T-helper 1 cell treated with Interleukin-12 subunit alpha and Interleukin-12 subunit beta and Interleukin-4 antibody, amounts not matched to agents 30 ng/mL and 1 ng/mL, for 36 hours (primary cell): ENCODE measurements around the gene GJD4. TPM values are rescaled to one million over a fixed set of nuclear protein-coding genes. Genes with fewer than 3 reads are reported as not detected.

ENCODE experiments used
- intact Hi-C: fragments of 100-400 bp; cut with micrococcal nuclease; formaldehyde crosslinking; loops from one replicate; pipeline ENCODE4 v1.15.1; 2024
- total RNA-seq: library from RNA; stranded (reverse); gene quantifications from 2 replicates; pipeline ENCODE4 v1.2.3, GENCODE V29; 2022

Gene GJD4
- total RNA-seq, 1 donor from 2014 or later = not detected

- intact Hi-C loops = no loop called here
Measured at GRCh38 chr10:35614312-35614711, 9.2 kb downstream of the GJD4 start.

GRCh38 chr10:35626971-35627507 lies 21.9 kb downstream of the GJD4 start:
- intact Hi-C loops = no loop called here

- intact Hi-C loops = no loop called here
Measured at GRCh38 chr10:35631404-35631803, 26.3 kb downstream of the GJD4 start.

DNA sequence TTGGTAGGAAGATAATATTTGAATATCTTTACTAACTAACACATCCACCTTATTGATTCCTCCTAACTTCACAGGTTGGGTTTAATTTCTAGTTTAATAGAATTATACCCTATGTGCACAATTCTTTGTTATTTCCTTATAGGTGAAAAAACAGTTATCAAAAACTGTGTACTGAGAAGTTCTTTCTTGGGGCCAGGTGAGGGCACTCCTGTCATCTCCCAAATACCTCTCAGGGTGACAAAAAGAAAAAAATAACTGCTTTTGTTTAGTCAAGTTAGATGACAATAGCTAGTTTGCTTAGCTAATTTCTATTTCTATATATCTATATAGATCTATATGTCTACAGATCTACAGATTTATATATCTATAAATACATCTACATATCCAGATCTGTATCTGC lies 26.9 kb downstream of the GJD4 start:
- intact Hi-C loops = no loop called here

DNA sequence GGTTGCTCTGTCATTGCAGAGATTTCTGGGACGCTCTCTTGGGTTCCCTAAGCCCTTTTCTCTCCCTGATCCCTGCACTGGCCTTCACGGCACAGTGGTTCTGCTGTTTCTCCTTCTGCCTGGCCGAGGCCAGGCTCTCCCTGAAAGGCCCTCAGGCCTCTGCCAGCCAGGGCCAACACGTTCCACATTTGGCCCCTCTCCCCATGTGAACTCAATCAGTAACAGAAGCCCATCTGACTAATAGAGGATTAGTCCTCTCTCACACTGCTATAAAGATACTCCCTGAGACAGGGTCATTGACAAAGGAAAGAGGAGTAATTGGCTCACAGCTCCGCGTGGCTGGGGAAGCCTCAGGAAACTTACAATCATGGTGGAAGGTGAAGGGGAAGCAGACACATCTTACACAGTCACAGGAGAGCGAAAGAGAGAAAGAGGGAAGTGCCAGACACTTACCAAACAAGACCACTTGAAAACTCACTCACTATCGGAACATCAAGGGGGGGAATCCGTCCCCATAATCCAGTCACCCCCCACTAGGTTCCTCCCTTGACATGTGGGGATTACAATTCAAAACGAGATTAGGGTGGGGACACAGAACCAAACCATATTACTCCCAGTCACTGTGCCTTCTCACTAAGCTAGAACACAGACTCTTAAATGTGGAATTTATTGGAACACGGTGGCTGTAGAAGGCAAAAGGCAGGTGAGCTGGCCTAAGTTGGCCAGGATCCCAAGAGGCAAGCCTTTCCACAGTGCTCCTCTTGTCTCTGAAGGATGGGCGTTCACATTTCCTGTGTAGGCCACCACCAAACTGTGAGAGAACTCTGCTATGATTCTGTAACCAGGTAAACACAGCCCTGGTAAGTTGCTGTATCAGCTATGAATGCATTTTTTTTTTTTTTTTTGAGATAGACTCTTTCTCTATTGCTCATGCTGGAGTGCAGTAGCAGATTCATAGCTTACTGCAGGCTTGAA lies 28.2 kb downstream of the GJD4 start:
- intact Hi-C loops = no loop called here

- intact Hi-C loops = loop anchor here (1.0 kb wide), 2 partner anchors 146 to 1246 kb away; no protein-coding TSS in a partner anchor
Measured at GRCh38 chr10:35635576-35635975, 30.4 kb downstream of the GJD4 start.

- intact Hi-C loops = no loop called here
Measured at GRCh38 chr10:35636956-35637355, 31.8 kb downstream of the GJD4 start.

GRCh38 chr10:35637462-35637861 lies 32.3 kb downstream of the GJD4 start:
- intact Hi-C loops = no loop called here

GRCh38 chr10:35638101-35638500 lies 33.0 kb downstream of the GJD4 start:
- intact Hi-C loops = no loop called here

DNA sequence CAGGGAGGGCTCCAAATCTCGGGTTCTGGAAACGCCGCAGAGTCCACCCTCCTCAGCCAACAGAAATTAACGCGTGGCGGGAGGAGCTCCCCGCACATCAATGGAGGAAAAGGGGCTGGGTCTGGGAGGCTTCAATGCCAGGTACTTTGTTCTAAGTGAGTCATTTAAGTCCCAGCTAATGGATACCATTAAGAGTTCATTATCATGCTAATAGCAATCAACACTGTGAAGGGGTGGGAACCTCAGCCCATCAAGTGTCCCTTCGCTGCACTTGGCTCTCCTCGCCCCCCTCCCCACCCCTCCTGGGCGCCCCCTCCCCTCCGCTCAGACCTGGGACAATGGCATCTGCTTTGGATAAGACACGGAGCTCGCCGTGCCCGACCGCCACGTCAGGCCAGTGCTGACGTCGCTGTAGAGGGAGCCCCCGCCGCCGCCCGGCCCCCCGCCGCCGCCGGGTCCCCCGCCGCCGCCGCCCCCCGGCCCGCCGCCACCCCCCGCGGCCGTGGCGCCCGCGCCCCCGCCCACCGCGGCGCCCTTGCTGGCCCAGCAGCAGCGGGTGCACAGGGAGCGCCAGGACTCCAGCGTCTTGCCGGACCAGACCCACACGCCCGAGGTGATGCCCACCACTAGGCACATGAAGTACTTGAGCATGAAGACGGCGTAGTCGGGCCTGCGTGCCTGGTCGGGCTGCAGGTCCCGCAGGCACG lies 34.0 kb downstream of the GJD4 start:
- intact Hi-C loops = no loop called here

DNA sequence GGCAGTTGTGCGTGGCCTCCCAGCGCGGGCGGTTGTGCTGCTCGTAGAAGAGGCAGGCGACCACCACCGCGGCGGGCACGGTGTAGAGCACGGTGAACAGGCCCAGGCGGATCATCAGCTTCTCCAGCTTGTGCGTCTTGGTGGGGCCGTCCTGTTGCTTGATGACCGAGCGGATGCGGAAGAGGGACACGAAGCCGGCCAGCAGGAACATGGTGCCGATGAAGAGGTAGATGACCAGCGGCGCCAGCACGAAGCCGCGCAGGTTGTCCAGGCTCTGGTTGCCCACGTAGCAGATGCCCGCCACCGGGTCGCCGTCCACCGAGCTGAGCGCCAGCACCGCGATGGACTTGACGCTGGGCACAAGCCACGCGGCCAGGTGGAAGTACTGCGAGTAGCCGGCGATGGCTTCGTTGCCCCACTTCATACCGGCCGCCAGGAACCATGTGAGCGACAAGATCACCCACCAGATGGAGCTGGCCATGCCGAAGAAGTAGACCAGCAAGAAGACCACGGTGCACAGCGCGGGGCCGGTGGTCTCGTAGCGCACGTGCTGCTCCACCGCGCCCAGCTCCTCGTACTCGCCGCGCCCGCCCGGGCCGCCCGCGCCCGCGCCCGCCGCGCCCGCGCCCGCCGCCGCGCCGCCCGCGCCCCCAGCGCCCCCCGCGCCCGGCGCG lies 34.7 kb downstream of the GJD4 start:
- intact Hi-C loops = loop anchor here (5.0 kb wide), 1 partner anchor 303 kb away; the partner anchor contains the start of gene CCNY

GRCh38 chr10:35640474-35640873 lies 35.3 kb downstream of the GJD4 start:
- intact Hi-C loops = loop anchor here (5.0 kb wide), 1 partner anchor 303 kb away; the partner anchor contains the start of gene CCNY

- intact Hi-C loops = loop anchor here (5.0 kb wide), 1 partner anchor 304 kb away; the partner anchor contains the start of gene CCNY
Measured at GRCh38 chr10:35640951-35641675, 36.0 kb downstream of the GJD4 start.

DNA sequence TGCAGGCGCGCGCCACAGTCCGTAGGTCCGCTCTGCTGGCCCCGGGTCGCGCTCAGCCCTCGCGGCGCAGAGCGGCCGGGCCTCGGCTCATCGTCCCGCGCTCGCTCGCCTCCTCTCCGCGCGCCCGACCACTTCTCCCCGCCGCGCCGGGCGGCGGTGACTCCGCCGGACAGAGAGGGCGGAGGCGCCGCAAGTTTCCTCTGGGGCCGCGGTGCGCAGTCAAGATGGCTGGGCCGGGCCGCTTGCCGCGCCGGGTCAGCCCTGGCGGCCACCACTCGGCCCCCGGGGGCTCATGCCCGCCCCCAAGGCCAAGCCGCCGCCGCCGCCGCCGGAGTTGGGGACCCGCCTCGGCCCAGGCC lies 36.5 kb downstream of the GJD4 start:
- intact Hi-C loops = loop anchor here (2.0 to 5.0 kb wide), 2 partner anchors 304 to 515 kb away; partner anchors contain the start of genes CCNY and CREM

DNA sequence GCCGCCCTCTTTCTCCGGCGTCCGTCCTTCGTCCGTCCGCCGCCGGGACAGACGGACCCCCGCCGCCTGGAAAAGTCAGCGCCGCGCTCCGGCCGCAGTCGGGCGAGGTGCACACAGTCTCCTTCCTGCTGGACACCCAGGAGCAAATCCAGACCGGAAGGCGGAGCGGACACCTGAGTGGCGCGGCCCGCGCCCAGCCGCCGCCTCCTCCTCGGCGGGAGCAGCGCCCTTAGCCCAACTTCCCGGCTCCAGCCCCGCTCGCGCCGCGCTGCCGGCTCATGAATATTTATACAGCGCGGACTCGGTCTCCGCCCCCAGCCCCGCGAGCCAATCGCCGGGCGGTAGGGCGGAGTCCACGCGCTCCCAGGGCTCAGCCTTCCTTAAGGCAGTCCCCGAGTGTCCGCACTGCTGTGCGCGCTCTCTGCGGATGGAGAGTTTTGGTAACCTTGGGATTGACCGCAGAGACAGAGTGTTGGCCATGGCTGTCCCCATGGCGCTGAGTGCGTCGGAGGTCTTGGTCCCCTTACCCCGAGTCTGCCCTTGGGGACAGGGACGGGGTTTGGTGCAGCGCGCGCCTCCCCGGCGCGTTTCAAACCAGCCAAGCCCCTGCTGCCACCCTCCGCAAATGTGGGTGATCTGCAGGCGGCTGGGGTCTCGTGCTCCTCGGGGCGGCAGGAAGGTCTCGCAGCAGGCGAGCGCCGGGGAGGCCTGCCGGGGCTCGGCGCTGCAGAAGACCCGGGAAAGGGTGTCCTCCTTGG lies 37.1 kb downstream of the GJD4 start, which contains the start of gene FZD8:
Gene FZD8 (minus strand): TSS at position 262 of the 758 bp plus-strand sequence. CDS start 867 bp downstream, outside the sequence.
- intact Hi-C loops = loop anchor here (2.0 to 5.0 kb wide), 2 partner anchors 305 to 515 kb away; partner anchors contain the start of genes CCNY and CREM

DNA sequence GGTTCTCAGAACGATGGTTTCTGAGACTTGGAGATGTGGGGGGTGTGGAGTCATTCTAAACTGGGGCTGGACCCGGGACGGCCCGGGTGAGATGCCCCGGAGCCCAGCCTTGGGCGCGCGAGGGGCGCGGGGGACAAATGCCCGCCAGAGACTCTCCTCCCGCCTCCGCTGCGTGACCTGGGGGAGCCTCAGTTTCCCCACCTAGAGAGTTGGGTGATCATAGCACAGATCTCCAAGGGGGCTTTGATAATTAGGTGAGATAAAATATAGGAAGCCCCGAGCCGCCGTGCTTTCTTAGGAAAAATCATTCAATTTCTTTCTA lies 37.6 kb downstream of the GJD4 start:
- intact Hi-C loops = loop anchor here (2.0 to 5.0 kb wide), 2 partner anchors 305 to 516 kb away; partner anchors contain the start of genes CCNY and CREM

DNA sequence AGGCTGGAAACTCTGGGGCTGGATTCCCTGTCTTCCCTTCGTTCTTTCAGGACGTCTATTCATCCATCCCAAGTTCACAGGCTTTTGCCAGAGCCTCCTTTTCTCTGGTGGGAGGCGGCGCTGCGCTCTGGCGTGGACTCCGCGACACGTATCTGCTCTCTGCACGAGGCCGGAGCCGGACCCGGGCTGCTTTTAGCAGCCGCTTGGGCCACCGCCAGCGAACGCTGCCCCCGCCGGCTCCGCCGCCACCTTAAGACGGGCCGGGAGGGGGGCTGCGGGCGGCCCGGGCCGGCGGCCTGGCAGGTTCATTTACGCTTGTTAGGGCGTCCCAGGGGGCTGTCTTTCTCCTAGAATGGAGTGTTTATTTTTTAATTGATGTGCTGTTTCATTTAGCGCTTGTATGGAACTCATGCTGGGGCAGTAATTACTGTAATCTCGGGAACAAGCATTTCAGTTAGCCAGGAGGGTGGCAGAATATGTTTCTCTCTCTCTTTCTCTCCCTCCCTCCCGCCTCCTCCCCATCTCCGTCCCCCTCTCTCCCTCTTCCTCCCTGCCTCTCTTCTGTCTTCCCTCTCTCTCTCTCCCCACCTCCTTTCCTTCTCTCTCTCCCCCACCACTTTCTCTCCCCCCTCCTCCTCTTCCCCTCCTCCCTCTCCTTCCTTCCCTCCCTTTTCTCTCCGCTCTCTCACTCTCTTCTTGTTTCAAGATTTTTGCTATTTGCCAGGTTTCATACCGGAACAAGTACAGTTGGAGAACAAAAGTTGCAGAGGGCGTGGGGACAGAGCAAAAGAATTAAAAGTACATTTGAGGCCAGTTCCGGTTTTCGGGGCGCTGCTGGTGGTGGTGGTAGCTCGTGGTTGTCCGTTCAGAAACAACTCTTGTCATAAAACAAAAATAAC lies 38.3 kb downstream of the GJD4 start:
- intact Hi-C loops = loop anchor here (2.0 to 5.0 kb wide), 2 partner anchors 306 to 517 kb away; partner anchors contain the start of genes CCNY and CREM
